Measurements from ENCODE around the gene SLC6A19.

The SLC6A19 gene

DNA sequence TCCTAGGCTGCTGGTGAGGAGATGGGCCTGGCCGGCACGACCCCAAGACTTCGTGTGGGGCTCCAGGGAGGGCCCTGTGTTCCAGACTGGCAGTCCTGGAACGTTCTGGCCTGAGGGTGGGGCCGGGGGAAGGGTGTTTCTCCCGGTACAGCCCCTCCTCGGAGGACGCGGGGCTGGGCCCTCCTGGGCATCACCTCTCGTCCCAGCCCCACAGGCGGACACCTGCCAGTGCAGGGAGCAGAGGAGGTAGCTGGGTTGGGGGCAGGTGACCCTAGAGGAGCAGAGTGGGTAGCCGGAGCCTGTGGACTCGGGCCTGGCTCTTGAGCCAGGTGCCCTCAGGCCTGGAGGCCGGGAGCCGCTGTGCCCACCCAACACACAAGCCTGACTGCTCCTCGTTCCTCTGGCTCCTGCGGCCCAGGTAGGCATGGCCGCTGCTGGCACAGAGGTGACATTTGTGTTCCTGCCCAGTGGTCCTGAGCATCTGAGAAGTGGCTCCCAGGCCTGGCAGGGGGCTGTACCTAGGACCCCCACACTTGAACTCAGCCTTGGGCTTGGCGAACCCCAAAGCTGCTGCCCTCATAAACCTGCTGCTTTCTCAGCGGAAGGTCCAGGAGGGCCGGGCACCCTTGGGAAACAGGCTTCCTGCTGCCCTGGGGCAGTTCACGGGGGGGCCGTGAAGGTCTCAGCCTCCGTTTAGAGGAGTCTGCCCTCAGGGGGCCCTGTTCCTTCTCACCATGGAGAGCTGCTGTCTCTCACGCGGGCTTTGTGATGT is 817 bp downstream of the SLC6A19 start:
- TF ChIP-seq GATA3 (IDR thresholded peaks at IDR 0.05; ENCODE audit: low read depth, low read length) (no peak), GATA2 (IDR thresholded peaks at IDR 0.05; ENCODE audit: low read depth, low read length) (no peak)

DNA sequence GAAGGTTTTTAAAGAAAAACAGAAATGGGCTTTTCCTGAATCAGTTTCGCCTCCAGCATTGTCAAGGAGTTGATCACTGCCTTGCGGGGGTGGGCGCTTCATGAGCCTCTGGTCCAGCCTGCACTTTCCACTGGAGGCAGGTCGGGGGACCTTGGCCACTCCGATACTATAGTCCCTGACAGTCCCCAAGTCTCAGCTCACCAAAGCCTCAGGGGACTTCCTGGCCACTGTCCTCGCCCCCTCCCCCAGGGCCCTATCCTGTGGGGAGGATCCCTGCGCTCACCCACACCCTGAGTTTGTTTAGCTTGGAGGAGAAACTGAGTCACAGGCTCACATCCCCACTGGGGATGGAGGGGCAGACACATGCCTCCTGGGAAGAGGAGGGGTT is 1.4 kb downstream of the SLC6A19 start:
- TF ChIP-seq GATA2 (IDR thresholded peaks at IDR 0.05; ENCODE audit: low read depth, low read length) (no peak), GATA3 (IDR thresholded peaks at IDR 0.05; ENCODE audit: low read depth, low read length) (no peak)

- no peak for TF ChIP-seq GATA3 (IDR thresholded peaks at IDR 0.05; ENCODE audit: low read depth, low read length)
Observed at GRCh38 chr5:1203311-1203967, 2.0 kb downstream of the SLC6A19 start.

- TF ChIP-seq GATA3 (IDR thresholded peaks at IDR 0.05; ENCODE audit: low read depth, low read length) = no peak
- no peak for TF ChIP-seq GATA2 (IDR thresholded peaks at IDR 0.05; ENCODE audit: low read depth, low read length)
Observed at GRCh38 chr5:1203968-1204692, 2.7 kb downstream of the SLC6A19 start.

- TF ChIP-seq GATA2 (IDR thresholded peaks at IDR 0.05; ENCODE audit: low read depth, low read length) (no peak), GATA3 (IDR thresholded peaks at IDR 0.05; ENCODE audit: low read depth, low read length) (no peak)
Observed at GRCh38 chr5:1204693-1205242, 3.4 kb downstream of the SLC6A19 start.

DNA sequence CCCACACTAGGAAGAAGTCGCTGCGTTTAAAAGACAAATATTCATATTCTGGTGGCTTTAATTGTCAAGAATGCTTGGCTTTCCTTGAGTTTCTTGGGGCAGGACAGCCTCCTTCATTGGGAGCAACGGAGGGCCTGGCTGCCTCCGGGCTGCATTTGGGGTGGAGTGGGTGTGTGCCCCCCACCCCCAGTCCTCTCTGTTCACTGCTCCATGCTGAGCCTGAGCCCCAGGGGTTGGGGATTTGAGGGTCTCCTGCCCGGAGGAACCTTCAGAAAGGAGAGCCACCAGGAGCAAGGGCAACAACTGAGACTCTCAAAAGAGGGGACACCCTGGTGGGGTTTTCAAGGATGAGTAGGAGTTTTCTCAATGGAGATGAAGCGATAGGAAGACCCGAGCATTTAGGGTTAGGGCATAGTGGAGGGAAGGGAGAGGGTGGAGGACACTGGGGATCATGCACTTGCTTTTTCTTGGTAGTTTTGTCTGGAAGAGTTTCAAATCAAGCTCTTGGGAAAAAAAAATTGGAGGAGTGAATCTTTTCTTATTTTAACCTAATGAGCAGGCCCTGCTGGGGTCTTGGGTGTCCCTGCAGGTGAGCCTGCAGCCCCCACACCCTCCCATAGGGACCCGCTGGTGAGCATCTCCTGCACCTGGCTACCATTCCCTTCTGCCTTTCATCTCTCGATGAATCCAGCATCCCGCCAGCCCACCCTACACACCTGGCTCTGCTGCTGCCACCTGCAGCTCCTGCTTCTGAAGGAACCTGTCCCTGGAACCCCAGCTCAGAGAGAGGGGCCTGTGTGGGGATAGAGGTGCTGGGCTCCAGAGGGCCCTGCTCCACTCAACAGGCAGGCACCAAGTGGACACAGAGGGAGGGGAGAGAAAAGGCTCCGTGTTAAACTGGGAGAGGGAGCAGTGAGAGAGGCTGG is 4.1 kb downstream of the SLC6A19 start:
- TF ChIP-seq GATA3 (IDR thresholded peaks at IDR 0.05; ENCODE audit: low read depth, low read length) (no peak), GATA2 (IDR thresholded peaks at IDR 0.05; ENCODE audit: low read depth, low read length) (no peak)

DNA sequence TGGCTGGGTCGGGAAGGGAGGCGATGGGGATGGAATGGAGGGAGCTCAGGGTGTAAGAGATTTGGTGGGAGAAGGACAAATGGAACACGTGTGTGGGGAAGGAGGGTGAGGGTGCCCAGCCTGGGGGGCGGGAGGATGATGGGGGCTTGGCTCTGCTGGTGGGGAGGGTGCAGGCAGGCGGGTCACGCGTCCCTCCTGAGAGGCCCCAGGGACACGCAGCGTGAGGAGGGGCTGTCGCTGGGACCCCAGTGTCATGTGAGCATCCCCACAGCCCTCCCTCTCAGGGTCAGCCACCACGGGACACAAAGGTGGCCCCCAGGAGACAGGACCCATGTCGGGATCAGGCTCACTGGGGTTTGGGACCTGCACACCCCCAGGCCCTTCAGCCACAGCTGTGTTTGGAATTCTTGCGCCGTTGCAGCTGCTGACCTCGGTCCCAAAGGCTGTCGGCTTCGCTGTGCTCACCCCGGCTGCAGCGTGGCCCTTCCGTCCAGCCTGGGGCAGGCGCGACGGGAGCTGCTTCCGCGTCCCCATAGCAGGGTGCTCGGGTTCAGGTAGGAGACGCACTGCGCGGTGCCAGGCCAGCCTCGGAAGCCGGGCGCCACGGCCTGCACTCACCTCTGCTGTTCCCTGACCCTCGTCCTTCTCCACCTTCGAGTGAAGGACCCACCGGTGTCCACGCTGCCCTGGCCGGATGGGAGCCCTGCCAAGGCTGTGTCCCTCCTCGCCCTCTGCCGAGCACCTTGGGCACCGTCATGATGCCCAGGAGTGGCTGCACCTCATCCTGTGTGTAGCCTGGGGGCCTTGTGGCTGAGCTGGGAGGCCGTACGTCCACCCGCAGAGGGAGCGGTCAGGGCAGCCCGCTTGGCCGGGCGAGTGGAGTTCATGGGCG is 5.4 kb downstream of the SLC6A19 start:
- no peak for TF ChIP-seq GATA2 (IDR thresholded peaks at IDR 0.05; ENCODE audit: low read depth, low read length)
- TF ChIP-seq GATA3 (IDR thresholded peaks at IDR 0.05; ENCODE audit: low read depth, low read length) = no peak

GRCh38 chr5:1207555-1207954 is 6.2 kb downstream of the SLC6A19 start:
- TF ChIP-seq GATA3 (IDR thresholded peaks at IDR 0.05; ENCODE audit: low read depth, low read length) (no peak), GATA2 (IDR thresholded peaks at IDR 0.05; ENCODE audit: low read depth, low read length) (no peak)

DNA sequence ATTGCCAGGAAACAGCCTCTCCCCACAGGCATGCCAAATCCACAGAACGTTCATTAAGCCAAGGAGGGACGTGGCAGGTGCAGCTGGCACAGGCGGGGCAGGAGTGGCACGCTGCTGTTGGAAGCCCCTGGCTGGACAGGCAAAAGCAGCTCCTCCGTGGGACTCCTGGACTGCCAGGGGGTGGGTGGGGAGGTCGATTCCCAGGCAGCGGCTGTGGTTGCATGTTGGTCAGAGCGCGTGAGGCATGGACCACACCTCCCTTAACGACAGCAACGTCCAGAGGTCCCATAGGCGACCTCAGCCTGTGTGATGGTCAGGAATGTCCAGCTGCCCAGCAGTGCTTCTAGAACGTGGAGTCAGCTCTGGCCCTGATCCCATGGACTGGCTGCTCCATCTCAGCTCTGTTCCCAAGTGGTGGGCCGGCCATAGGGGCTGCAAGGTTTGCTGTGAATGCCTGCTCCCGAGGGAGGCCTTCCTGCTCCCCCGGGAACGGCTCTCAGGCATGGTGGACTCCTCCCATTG is 6.9 kb downstream of the SLC6A19 start:
- TF ChIP-seq GATA2 (IDR thresholded peaks at IDR 0.05; ENCODE audit: low read depth, low read length) (no peak), GATA3 (IDR thresholded peaks at IDR 0.05; ENCODE audit: low read depth, low read length) (no peak)

DNA sequence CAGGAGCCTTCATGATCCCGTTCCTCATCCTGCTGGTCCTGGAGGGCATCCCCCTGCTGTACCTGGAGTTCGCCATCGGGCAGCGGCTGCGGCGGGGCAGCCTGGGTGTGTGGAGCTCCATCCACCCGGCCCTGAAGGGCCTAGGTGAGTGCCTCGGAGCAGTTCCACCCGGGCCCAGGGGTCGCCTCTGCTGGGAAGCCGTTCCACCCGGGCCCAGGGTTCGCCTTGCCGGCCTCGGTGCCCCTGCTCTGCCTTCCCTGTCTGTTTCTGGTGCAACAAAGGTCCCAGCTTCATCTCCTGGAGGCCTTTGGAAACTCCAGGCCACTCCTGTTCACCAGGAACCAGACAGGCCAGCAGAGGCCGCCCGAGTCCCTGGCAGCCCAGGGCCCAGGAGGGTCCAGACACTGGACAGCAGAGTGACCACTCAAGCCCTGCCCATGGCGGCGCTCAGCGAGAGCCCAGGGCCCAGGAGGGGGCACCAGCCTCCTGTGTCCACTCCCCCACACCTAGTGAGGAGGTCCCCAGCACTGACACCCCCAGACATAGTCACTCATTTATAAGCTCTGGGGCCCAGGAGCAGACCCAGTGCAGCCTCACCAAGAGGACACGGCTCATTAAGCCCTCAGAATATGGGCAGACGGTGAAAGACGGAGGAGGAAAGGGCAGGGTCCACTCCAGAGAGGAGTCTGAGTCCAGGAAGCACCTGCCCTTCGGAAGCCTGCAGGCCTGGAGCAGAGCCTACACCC is 7.5 kb downstream of the SLC6A19 start:
- TF ChIP-seq GATA3 (IDR thresholded peaks at IDR 0.05; ENCODE audit: low read depth, low read length) (no peak), GATA2 (IDR thresholded peaks at IDR 0.05; ENCODE audit: low read depth, low read length) (no peak)

GRCh38 chr5:1209489-1209852 is 8.1 kb downstream of the SLC6A19 start:
- TF ChIP-seq GATA3 (IDR thresholded peaks at IDR 0.05; ENCODE audit: low read depth, low read length) (no peak), GATA2 (IDR thresholded peaks at IDR 0.05; ENCODE audit: low read depth, low read length) (no peak)
